ENCODE data around the gene SMU1.
A peak's percentile ranks its signal among the peaks of the same experiment; 100 is the strongest.
"Not testable (repeated sequence)": the region's sequence is repeated elsewhere in the genome, so short reads cannot be mapped to it uniquely, and the experiment has no call there.

The SMU1 gene

GRCh38 chr9:33092634-33093033 lies 16.2 kb upstream of the SMU1 start:
- Mint-ChIP-seq H3K36me3 (no peaks in the 10 kb centered on the region), H3K9me3 (ENCODE audit: low read depth) (no peaks in the 10 kb centered on the region), H3K4me1 (ENCODE audit: low read depth) (peaks cover 12% of the 10 kb centered on the region), H3K27me3 (no peaks in the 10 kb centered on the region), H3K4me3 (peak overlapping the region; percentile 14), H3K27ac (peak overlapping the region; percentile 59)

GRCh38 chr9:33085672-33086071 lies 9.2 kb upstream of the SMU1 start:
- not testable (repeated sequence) for H3K36me3 Mint-ChIP-seq; H3K4me1 Mint-ChIP-seq (ENCODE audit: low read depth)

GRCh38 chr9:33082538-33083326 lies 6.3 kb upstream of the SMU1 start:
- Mint-ChIP-seq H3K27me3 (no peaks in the 10 kb centered on the region), H3K27ac (peak overlapping the region; percentile 83), H3K4me3 (peak overlapping the region; percentile 36), H3K4me1 (ENCODE audit: low read depth) (peaks cover 6% of the 10 kb centered on the region), H3K9me3 (ENCODE audit: low read depth) (no peaks in the 10 kb centered on the region), H3K36me3 (no peaks in the 10 kb centered on the region)

More at GRCh38 chr9:33085672-33086071, 9.2 kb upstream of the SMU1 start:
- H3K9me3 Mint-ChIP-seq (ENCODE audit: low read depth); H3K27ac Mint-ChIP-seq; H3K27me3 Mint-ChIP-seq; H3K4me3 Mint-ChIP-seq: not testable (repeated sequence)

GRCh38 chr9:33082128-33082527 lies 5.7 kb upstream of the SMU1 start:
- no peaks in the 10 kb centered on the region for H3K9me3 Mint-ChIP-seq (ENCODE audit: low read depth)
- H3K27ac Mint-ChIP-seq, result peak overlapping the region; percentile 83
- peak overlapping the region; percentile 36 for H3K4me3 Mint-ChIP-seq
- no peaks in the 10 kb centered on the region for H3K36me3 Mint-ChIP-seq
- H3K4me1 Mint-ChIP-seq (ENCODE audit: low read depth), result peaks cover 8% of the 10 kb centered on the region
- no peaks in the 10 kb centered on the region for H3K27me3 Mint-ChIP-seq

- peaks cover 13% of the 10 kb centered on the region for H3K4me1 Mint-ChIP-seq (ENCODE audit: low read depth)
- H3K4me3 Mint-ChIP-seq, result no peak overlapping the region
- no peak overlapping the region for H3K27ac Mint-ChIP-seq
- no peaks in the 10 kb centered on the region for H3K36me3 Mint-ChIP-seq
- no peaks in the 10 kb centered on the region for H3K9me3 Mint-ChIP-seq (ENCODE audit: low read depth)
- H3K27me3 Mint-ChIP-seq, result no peaks in the 10 kb centered on the region
Measured at GRCh38 chr9:33081128-33081851, 4.8 kb upstream of the SMU1 start.

GRCh38 chr9:33080534-33080933 lies 4.1 kb upstream of the SMU1 start:
- H3K4me1 Mint-ChIP-seq (ENCODE audit: low read depth), result peaks cover 16% of the 10 kb centered on the region
- no peaks in the 10 kb centered on the region for H3K9me3 Mint-ChIP-seq (ENCODE audit: low read depth)
- no peak overlapping the region for H3K27ac Mint-ChIP-seq
- no peaks in the 10 kb centered on the region for H3K27me3 Mint-ChIP-seq
- H3K4me3 Mint-ChIP-seq, result no peak overlapping the region
- H3K36me3 Mint-ChIP-seq, result no peaks in the 10 kb centered on the region

- Mint-ChIP-seq H3K4me3 (no peak overlapping the region), H3K9me3 (ENCODE audit: low read depth) (no peaks in the 10 kb centered on the region), H3K4me1 (ENCODE audit: low read depth) (peaks cover 36% of the 10 kb centered on the region), H3K36me3 (peaks cover 19% of the 10 kb centered on the region), H3K27ac (no peak overlapping the region), H3K27me3 (no peaks in the 10 kb centered on the region)
Measured at GRCh38 chr9:33068991-33069390, 7.5 kb downstream of the SMU1 start.

- Mint-ChIP-seq H3K9me3 (ENCODE audit: low read depth) (no peaks in the 10 kb centered on the region), H3K27me3 (no peaks in the 10 kb centered on the region), H3K27ac (peak overlapping the region; percentile 67), H3K36me3 (peaks cover 15% of the 10 kb centered on the region), H3K4me1 (ENCODE audit: low read depth) (peaks cover 10% of the 10 kb centered on the region), H3K4me3 (no peak overlapping the region)
Measured at GRCh38 chr9:33065157-33066076, 11.1 kb downstream of the SMU1 start.

- Mint-ChIP-seq H3K36me3 (peaks cover 11% of the 10 kb centered on the region), H3K9me3 (ENCODE audit: low read depth) (no peaks in the 10 kb centered on the region), H3K27me3 (no peaks in the 10 kb centered on the region), H3K27ac (no peak overlapping the region), H3K4me1 (ENCODE audit: low read depth) (peaks cover 8% of the 10 kb centered on the region), H3K4me3 (no peak overlapping the region)
Measured at GRCh38 chr9:33051144-33051543, 25.3 kb downstream of the SMU1 start.

- Mint-ChIP-seq H3K27ac (peak overlapping the region; percentile 18), H3K27me3 (no peaks in the 10 kb centered on the region), H3K4me3 (no peak overlapping the region), H3K9me3 (ENCODE audit: low read depth) (no peaks in the 10 kb centered on the region), H3K36me3 (peaks cover 16% of the 10 kb centered on the region), H3K4me1 (ENCODE audit: low read depth) (peaks cover 14% of the 10 kb centered on the region)
Measured at GRCh38 chr9:33049680-33050361, 26.7 kb downstream of the SMU1 start.

GRCh38 chr9:33048054-33048465 lies 28.4 kb downstream of the SMU1 start:
- Mint-ChIP-seq H3K36me3 (peaks cover 16% of the 10 kb centered on the region), H3K4me3 (no peak overlapping the region), H3K27ac (peak overlapping the region; percentile 2), H3K4me1 (ENCODE audit: low read depth) (peaks cover 26% of the 10 kb centered on the region), H3K27me3 (no peaks in the 10 kb centered on the region), H3K9me3 (ENCODE audit: low read depth) (no peaks in the 10 kb centered on the region)

- Mint-ChIP-seq H3K9me3 (ENCODE audit: low read depth) (no peaks in the 10 kb centered on the region), H3K27ac (no peak overlapping the region), H3K4me3 (peak overlapping the region; percentile 30), H3K4me1 (ENCODE audit: low read depth) (peaks cover 26% of the 10 kb centered on the region), H3K27me3 (no peaks in the 10 kb centered on the region), H3K36me3 (peaks cover 11% of the 10 kb centered on the region)
Measured at GRCh38 chr9:33046061-33046460, 30.4 kb downstream of the SMU1 start.

- H3K4me3 Mint-ChIP-seq, result peak overlapping the region; percentile 83
- H3K27me3 Mint-ChIP-seq, result no peaks in the 10 kb centered on the region
- H3K36me3 Mint-ChIP-seq, result peaks cover 8% of the 10 kb centered on the region
- peaks cover 22% of the 10 kb centered on the region for H3K4me1 Mint-ChIP-seq (ENCODE audit: low read depth)
- peak overlapping the region; percentile 52 for H3K27ac Mint-ChIP-seq
- H3K9me3 Mint-ChIP-seq (ENCODE audit: low read depth), result no peaks in the 10 kb centered on the region
Measured at GRCh38 chr9:33044677-33045282, 31.7 kb downstream of the SMU1 start.

GRCh38 chr9:33044162-33044673 lies 32.3 kb downstream of the SMU1 start:
- peaks cover 8% of the 10 kb centered on the region for H3K36me3 Mint-ChIP-seq
- H3K4me1 Mint-ChIP-seq (ENCODE audit: low read depth), result peaks cover 20% of the 10 kb centered on the region
- H3K27ac Mint-ChIP-seq, result peak overlapping the region; percentile 12
- no peaks in the 10 kb centered on the region for H3K9me3 Mint-ChIP-seq (ENCODE audit: low read depth)
- peak overlapping the region; percentile 83 for H3K4me3 Mint-ChIP-seq
- no peaks in the 10 kb centered on the region for H3K27me3 Mint-ChIP-seq
